Stomach smooth muscle (tissue), 2 donors: ENCODE measurements around the gene ZBED1.
A peak's percentile ranks its signal among the peaks of the same experiment; 100 is the strongest.

Experiments used
- H3K27ac ChIP-seq: one replicate; pipeline ENCODE4 v1.7.0; 2013; ENCODE audit warnings: mild to moderate bottlenecking, low read length, inconsistent platforms
- H3K27me3 ChIP-seq, 2 donors: one replicate each; pipeline ENCODE4 v1.7.0; 2013; ENCODE audit warnings: low read length in 2 of 2; ENCODE audit not compliant: insufficient read depth in 2 of 2, control insufficient read depth in 1 of 2
- H3K36me3 ChIP-seq, 2 donors: one replicate each; pipeline ENCODE4 v1.7.0; 2013; ENCODE audit warnings: low read length in 2 of 2; ENCODE audit not compliant: control insufficient read depth in 2 of 2, insufficient read depth in 2 of 2
- H3K4me1 ChIP-seq: one replicate; pipeline ENCODE4 v1.7.0; 2013; ENCODE audit warnings: low read length; ENCODE audit not compliant: control insufficient read depth, insufficient read depth
- H3K4me3 ChIP-seq, 2 donors: one replicate each; pipeline ENCODE4 v1.7.0; 2013; ENCODE audit warnings: low read length in 2 of 2
- H3K9ac ChIP-seq, 2 donors: one replicate each; pipeline ENCODE4 v1.7.0; 2013; ENCODE audit warnings: low read length in 2 of 2, mild to moderate bottlenecking in 1 of 2
- H3K9me3 ChIP-seq, 2 donors: one replicate each; pipeline ENCODE4 v1.7.0; 2013; ENCODE audit warnings: low read length in 2 of 2; ENCODE audit not compliant: control insufficient read depth in 2 of 2
- donor health status: healthy.
- donor health status: Pancreatic carcinoma.

ZBED1 gene

GRCh38 chrX:2500803-2501558, at the start of gene ZBED1, which contains the start of gene DHRSX:
TSS of gene ZBED1 (minus strand) at chrX:2500976. CDS start at chrX:2490719, 10,257 bp downstream.
TSS of gene DHRSX (minus strand) at chrX:2500976. CDS start at chrX:2500925, 51 bp downstream.
- Histone ChIP-seq H3K9me3 (no peaks in the 10 kb centered on the region), H3K27me3 (no peaks in the 10 kb centered on the region), H3K9ac (peak within 1 kb of the TSS; percentile 80 to 89), H3K4me1 (peaks cover 24% of the 10 kb centered on the region), H3K4me3 (peak within 1 kb of the TSS; percentile 63 to 81), H3K36me3 (no peaks in the 10 kb centered on the region), H3K27ac (peak within 1 kb of the TSS; percentile 55)

- H3K27ac ChIP-seq: no peak overlapping the region
- no peaks in the 10 kb centered on the region for H3K9me3 ChIP-seq
- H3K9ac ChIP-seq: no peak overlapping the region
- no peaks in the 10 kb centered on the region for H3K36me3 ChIP-seq
- H3K4me1 ChIP-seq: no peaks in the 10 kb centered on the region
- no peak overlapping the region for H3K4me3 ChIP-seq
- peaks cover 4 to 10% of the 10 kb centered on the region in 2 donors for H3K27me3 ChIP-seq
These were observed 49.1 kb upstream of the ZBED1 start for GRCh38 chrX:2549876-2550275.

DNA sequence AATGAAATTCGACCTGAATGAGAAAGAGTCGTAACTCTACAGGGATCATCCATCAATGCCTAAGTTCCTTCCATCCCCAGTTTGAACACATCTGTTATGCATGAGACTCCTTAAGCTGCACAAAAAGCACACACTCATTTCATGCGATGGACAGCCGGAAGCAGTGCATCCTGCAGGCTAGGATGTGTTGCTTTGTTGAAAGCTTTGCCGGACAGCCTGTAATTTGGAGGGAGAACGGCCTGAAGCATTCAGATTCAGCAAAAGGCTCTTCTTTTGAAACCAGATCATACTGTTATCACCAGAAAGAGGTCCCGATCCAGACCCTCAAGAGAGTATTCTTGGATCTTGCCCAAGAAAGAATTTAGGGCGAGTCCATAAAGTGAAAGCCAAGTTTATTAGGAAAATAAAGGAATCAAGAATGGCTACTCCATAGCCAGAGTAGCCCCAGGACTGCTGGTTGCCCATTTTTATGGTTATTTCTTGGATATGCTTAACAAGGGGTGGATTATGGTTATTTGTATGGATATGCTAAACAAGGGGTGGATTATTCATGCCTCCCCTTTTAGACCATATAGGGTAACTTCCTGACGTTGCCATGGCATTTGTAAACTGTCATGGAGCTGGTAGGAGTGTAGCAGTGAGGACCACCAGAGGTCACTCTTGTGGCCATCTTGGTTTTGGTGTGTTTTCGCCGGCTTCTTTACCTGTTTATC, 48.1 kb upstream of the ZBED1 start:
- H3K27ac ChIP-seq: no peak overlapping the region
- no peaks in the 10 kb centered on the region for H3K36me3 ChIP-seq

DNA sequence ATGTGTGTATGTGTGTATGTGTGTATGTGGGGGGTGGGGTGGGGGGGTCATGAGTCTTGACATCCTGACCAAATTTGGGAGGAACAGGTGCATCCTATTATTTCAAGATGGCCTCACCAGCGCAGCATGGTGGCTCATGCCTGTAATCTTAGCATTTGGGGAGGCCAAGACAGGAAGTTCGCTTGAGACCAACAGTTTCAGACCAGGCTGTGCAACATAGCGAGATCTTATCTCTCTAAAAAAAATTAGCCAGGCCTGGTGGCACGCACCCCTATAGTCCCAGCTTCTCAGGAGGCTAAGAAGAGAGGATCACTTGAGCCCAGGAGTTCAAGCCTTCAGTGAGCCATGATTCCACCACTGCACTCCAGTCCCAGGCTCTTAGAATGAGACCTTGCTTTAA, 47.0 kb upstream of the ZBED1 start:
- no peaks in the 10 kb centered on the region for H3K36me3 ChIP-seq
- peaks cover 4 to 10% of the 10 kb centered on the region in 2 donors for H3K27me3 ChIP-seq
- H3K4me1 ChIP-seq: no peaks in the 10 kb centered on the region
- no peaks in the 10 kb centered on the region for H3K9me3 ChIP-seq
- H3K4me3 ChIP-seq: no peak overlapping the region
- no peak overlapping the region for H3K9ac ChIP-seq
- no peak overlapping the region for H3K27ac ChIP-seq

More for the DNA sequence above, 48.1 kb upstream of the ZBED1 start:
- Histone ChIP-seq H3K27me3 (peaks cover 4 to 10% of the 10 kb centered on the region in 2 donors), H3K4me3 (no peak overlapping the region), H3K4me1 (no peaks in the 10 kb centered on the region), H3K9me3 (no peaks in the 10 kb centered on the region), H3K9ac (no peak overlapping the region)

- no peaks in the 10 kb centered on the region for H3K36me3 ChIP-seq
- no peaks in the 10 kb centered on the region for H3K9me3 ChIP-seq
These were observed 45.7 kb upstream of the ZBED1 start for GRCh38 chrX:2546496-2546895.

GRCh38 chrX:2545144-2545543, 44.4 kb upstream of the ZBED1 start:
- Histone ChIP-seq H3K9ac (no peak overlapping the region), H3K27me3 (peaks cover 4 to 6% of the 10 kb centered on the region in 2 donors), H3K36me3 (no peaks in the 10 kb centered on the region), H3K4me1 (no peaks in the 10 kb centered on the region), H3K4me3 (no peak overlapping the region), H3K27ac (no peak overlapping the region), H3K9me3 (no peaks in the 10 kb centered on the region)

More at GRCh38 chrX:2546496-2546895, 45.7 kb upstream of the ZBED1 start:
- no peaks in the 10 kb centered on the region for H3K4me1 ChIP-seq
- H3K27ac ChIP-seq: no peak overlapping the region
- H3K4me3 ChIP-seq: no peak overlapping the region
- no peak overlapping the region for H3K9ac ChIP-seq
- peaks cover 4 to 10% of the 10 kb centered on the region in 2 donors for H3K27me3 ChIP-seq

DNA sequence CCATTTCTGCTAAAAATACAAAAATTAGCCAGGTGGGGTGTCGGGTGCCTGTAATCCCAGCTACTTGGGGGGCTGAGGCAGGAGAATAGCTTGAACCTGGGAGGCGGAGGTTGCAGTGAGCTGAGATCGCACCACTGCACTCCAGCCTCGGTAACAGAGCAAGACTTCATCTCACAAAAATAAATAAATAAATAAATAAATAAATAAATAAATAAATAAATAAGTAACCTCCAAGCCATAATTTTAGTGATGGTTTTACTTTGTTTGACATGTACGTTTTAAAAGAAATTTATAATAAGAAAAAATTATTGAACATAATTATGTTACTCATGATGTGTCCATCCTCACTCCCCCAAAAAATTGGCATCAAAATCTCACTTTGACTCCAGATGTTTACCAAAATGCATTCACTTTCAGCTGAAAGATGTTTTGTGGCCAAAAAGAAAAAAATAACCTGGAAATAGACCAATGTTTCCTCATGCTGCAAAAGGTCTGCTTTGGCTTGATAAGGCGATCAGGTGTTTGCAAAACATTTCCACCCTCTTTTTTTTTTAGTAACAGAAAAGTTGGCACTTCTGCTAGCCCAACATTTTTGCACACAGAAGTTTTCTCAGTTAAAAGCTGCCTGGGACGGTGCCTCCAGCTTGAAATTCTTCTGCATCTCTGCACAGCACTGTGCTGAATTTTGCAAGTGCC, 42.2 kb upstream of the ZBED1 start:
- no peaks in the 10 kb centered on the region for H3K4me1 ChIP-seq
- H3K9ac ChIP-seq: no peak overlapping the region
- H3K9me3 ChIP-seq: no peaks in the 10 kb centered on the region
- H3K27me3 ChIP-seq: no peaks in the 10 kb centered on the region
- no peaks in the 10 kb centered on the region for H3K36me3 ChIP-seq
- no peak overlapping the region for H3K27ac ChIP-seq
- H3K4me3 ChIP-seq: no peak overlapping the region

- Histone ChIP-seq H3K9me3 (no peaks in the 10 kb centered on the region), H3K36me3 (no peaks in the 10 kb centered on the region), H3K27me3 (no peaks in the 10 kb centered on the region), H3K27ac (no peak overlapping the region), H3K9ac (no peak overlapping the region), H3K4me1 (no peaks in the 10 kb centered on the region), H3K4me3 (no peak overlapping the region)
These were observed 40.8 kb upstream of the ZBED1 start for GRCh38 chrX:2541603-2542002.

DNA sequence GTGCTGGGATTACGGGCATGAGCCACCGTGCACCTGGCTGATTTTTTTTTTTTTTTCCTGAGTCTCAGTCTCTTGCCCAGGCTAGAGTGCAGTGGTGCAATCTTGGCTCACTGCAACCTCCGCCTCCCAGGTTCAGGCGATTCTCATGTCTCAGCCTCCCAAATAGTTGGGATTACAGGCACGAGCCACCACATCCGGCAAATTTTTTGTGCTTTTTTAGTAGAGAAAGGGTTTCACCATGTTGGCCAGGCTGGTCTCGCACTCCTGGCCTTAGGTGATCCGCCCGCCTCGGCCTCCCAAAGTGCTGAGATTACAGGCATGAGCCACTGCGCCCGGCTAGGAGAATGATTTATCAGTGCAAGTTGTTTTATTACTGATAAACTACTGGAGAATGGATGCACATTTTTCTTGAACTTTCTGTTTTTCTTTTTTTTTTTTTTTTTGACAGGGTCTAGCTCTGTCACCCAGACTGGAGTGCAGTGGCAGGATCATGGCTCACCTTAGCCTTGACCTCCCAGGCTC, 39.7 kb upstream of the ZBED1 start:
- H3K36me3 ChIP-seq: no peaks in the 10 kb centered on the region
- no peak overlapping the region for H3K27ac ChIP-seq

DNA sequence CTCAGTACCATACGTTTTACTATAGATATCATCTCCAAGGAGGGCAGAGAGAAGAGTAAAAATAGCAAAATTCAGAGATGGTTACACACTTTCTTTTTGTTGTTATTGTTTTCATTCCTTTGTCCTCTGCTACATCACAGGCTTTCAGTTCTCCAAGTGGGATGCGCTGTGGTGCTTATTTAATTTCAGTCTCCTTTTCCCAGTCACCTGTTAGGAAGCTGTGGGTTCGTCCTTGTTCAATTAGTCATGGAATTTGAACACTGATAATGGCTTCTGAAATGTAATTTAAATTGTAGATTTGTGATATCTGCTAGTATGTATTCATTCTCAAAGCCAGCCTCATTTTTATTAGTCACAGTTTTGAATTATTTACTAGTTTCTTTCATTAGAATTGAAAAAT, 38.8 kb upstream of the ZBED1 start:
- Histone ChIP-seq H3K4me1 (no peaks in the 10 kb centered on the region), H3K9ac (no peak overlapping the region), H3K36me3 (no peaks in the 10 kb centered on the region), H3K27ac (no peak overlapping the region), H3K27me3 (no peaks in the 10 kb centered on the region), H3K9me3 (no peaks in the 10 kb centered on the region), H3K4me3 (no peak overlapping the region)

More for the DNA sequence above, 39.7 kb upstream of the ZBED1 start:
- no peaks in the 10 kb centered on the region for H3K9me3 ChIP-seq
- H3K4me1 ChIP-seq: no peaks in the 10 kb centered on the region
- no peak overlapping the region for H3K9ac ChIP-seq
- no peak overlapping the region for H3K4me3 ChIP-seq
- H3K27me3 ChIP-seq: no peaks in the 10 kb centered on the region
